Activated CD4-positive, alpha-beta T cell treated with anti-CD3 and anti-CD28 coated beads, Interleukin-2, amount 10 ng/mL, durations not matched to agents 7 days and 5 days (primary cell): ENCODE data around the gene MAPK4. TPM values are rescaled to one million over a fixed set of nuclear protein-coding genes. Genes with fewer than 3 reads are reported as not detected.

Experiments used
- CTCF ChIA-PET: fragments of 350-600 bp; sonication (Branson Sonifier 250); formaldehyde crosslinking; loops from one replicate; lab custom pipeline; 2021; ENCODE audit warnings: antibody characterized with exemption; lab: Charles Lee
- POLR2A ChIA-PET: fragments of 350-600 bp; sonication (Branson Sonifier 250); formaldehyde crosslinking; loops from one replicate; lab custom pipeline; 2021; ENCODE audit warnings: antibody characterized with exemption; lab: Charles Lee
- DNase-seq: peaks from one replicate; pipeline ENCODE4 v3.0.0-alpha.2; 2020
- H3K27ac Mint-ChIP-seq: one replicate; pipeline ENCODE4 v1.8.0; 2021; ENCODE audit warnings: mild to moderate bottlenecking, moderate library complexity, mixed read lengths
- H3K27me3 Mint-ChIP-seq: one replicate; pipeline ENCODE4 v1.8.0; 2021; ENCODE audit warnings: mixed read lengths
- H3K36me3 Mint-ChIP-seq: one replicate; pipeline ENCODE4 v1.8.0; 2021; ENCODE audit warnings: low read depth, mixed read lengths
- H3K4me1 Mint-ChIP-seq: one replicate; pipeline ENCODE4 v1.8.0; 2021; ENCODE audit warnings: mixed read lengths
- H3K4me3 Mint-ChIP-seq: one replicate; pipeline ENCODE4 v1.8.0; 2021; ENCODE audit warnings: mild to moderate bottlenecking, moderate library complexity, mixed read lengths
- H3K9me3 Mint-ChIP-seq: one replicate; pipeline ENCODE4 v1.8.0; 2021; ENCODE audit warnings: mixed read lengths
- total RNA-seq, 2 experiments: library from RNA; stranded (reverse); gene quantifications; one replicate each; pipeline ENCODE4 v1.2.3, GENCODE V29; 2021

MAPK4 gene
- total RNA-seq, 2 experiments from 2014 or later = not detected

- Mint-ChIP-seq H3K36me3 (no peaks in the 10 kb centered on the region), H3K4me1 (no peaks in the 10 kb centered on the region), H3K27me3 (no peaks in the 10 kb centered on the region), H3K27ac (no peak overlapping the region), H3K4me3 (no peak overlapping the region), H3K9me3 (no peaks in the 10 kb centered on the region)
- CTCF ChIA-PET = no interaction called here
- POLR2A ChIA-PET = no interaction called here
- DNase-seq = no peak
Observed at GRCh38 chr18:50653402-50654093, 93.7 kb downstream of the MAPK4 start.

- Mint-ChIP-seq H3K4me3 (no peak overlapping the region), H3K9me3 (no peaks in the 10 kb centered on the region), H3K27ac (no peak overlapping the region), H3K27me3 (no peaks in the 10 kb centered on the region), H3K36me3 (no peaks in the 10 kb centered on the region), H3K4me1 (no peaks in the 10 kb centered on the region)
- POLR2A ChIA-PET = no interaction called here
- DNase-seq = no peak
- CTCF ChIA-PET = no interaction called here
Observed at GRCh38 chr18:50654211-50654610, 94.3 kb downstream of the MAPK4 start.

GRCh38 chr18:50654658-50655550, 95.0 kb downstream of the MAPK4 start:
- CTCF ChIA-PET = no interaction called here

GRCh38 chr18:50656396-50656795, 96.5 kb downstream of the MAPK4 start:
- no peak for DNase-seq
- H3K4me3 Mint-ChIP-seq = no peak overlapping the region
- ChIA-PET POLR2A (no interaction called here), CTCF (no interaction called here)
- no peaks in the 10 kb centered on the region for H3K4me1 Mint-ChIP-seq
- H3K9me3 Mint-ChIP-seq = no peaks in the 10 kb centered on the region
- H3K27ac Mint-ChIP-seq = no peak overlapping the region
- no peaks in the 10 kb centered on the region for H3K36me3 Mint-ChIP-seq
- no peaks in the 10 kb centered on the region for H3K27me3 Mint-ChIP-seq

More at GRCh38 chr18:50654658-50655550, 95.0 kb downstream of the MAPK4 start:
- POLR2A ChIA-PET = no interaction called here
- H3K4me1 Mint-ChIP-seq = no peaks in the 10 kb centered on the region
- H3K27me3 Mint-ChIP-seq = no peaks in the 10 kb centered on the region
- no peak for DNase-seq
- H3K4me3 Mint-ChIP-seq = no peak overlapping the region
- no peaks in the 10 kb centered on the region for H3K9me3 Mint-ChIP-seq
- no peak overlapping the region for H3K27ac Mint-ChIP-seq
- no peaks in the 10 kb centered on the region for H3K36me3 Mint-ChIP-seq

GRCh38 chr18:50656841-50657470, 97.1 kb downstream of the MAPK4 start:
- no peaks in the 10 kb centered on the region for H3K36me3 Mint-ChIP-seq
- ChIA-PET CTCF (no interaction called here), POLR2A (no interaction called here)
- H3K4me1 Mint-ChIP-seq = no peaks in the 10 kb centered on the region
- peaks cover 2% of the 10 kb centered on the region for H3K9me3 Mint-ChIP-seq
- H3K27me3 Mint-ChIP-seq = no peaks in the 10 kb centered on the region
- DNase-seq = no peak
- H3K27ac Mint-ChIP-seq = no peak overlapping the region
- H3K4me3 Mint-ChIP-seq = no peak overlapping the region

- DNase-seq = no peak
- POLR2A ChIA-PET = no interaction called here
- Mint-ChIP-seq H3K4me1 (no peaks in the 10 kb centered on the region), H3K4me3 (no peak overlapping the region), H3K27ac (no peak overlapping the region), H3K27me3 (no peaks in the 10 kb centered on the region), H3K9me3 (peaks cover 11% of the 10 kb centered on the region), H3K36me3 (no peaks in the 10 kb centered on the region)
- CTCF ChIA-PET = interaction anchor here (1.5 kb wide), 1 partner anchor 13 kb away, joined by 3 read pairs; no protein-coding TSS in a partner anchor
Observed at GRCh38 chr18:50658601-50659000, 98.7 kb downstream of the MAPK4 start.

- H3K27me3 Mint-ChIP-seq = no peaks in the 10 kb centered on the region
- CTCF ChIA-PET = interaction anchor here (1.5 kb wide), 1 partner anchor 13 kb away, joined by 3 read pairs; no protein-coding TSS in a partner anchor
- peaks cover 11% of the 10 kb centered on the region for H3K9me3 Mint-ChIP-seq
- no peaks in the 10 kb centered on the region for H3K4me1 Mint-ChIP-seq
- POLR2A ChIA-PET = no interaction called here
- H3K36me3 Mint-ChIP-seq = no peaks in the 10 kb centered on the region
- DNase-seq = no peak
- no peak overlapping the region for H3K4me3 Mint-ChIP-seq
- H3K27ac Mint-ChIP-seq = no peak overlapping the region
Observed at GRCh38 chr18:50659091-50660003, 99.5 kb downstream of the MAPK4 start.

- H3K9me3 Mint-ChIP-seq = peaks cover 14% of the 10 kb centered on the region
- no peaks in the 10 kb centered on the region for H3K36me3 Mint-ChIP-seq
- ChIA-PET POLR2A (no interaction called here), CTCF (no interaction called here)
- no peak overlapping the region for H3K27ac Mint-ChIP-seq
- no peaks in the 10 kb centered on the region for H3K27me3 Mint-ChIP-seq
- H3K4me3 Mint-ChIP-seq = no peak overlapping the region
- DNase-seq = no peak
- no peaks in the 10 kb centered on the region for H3K4me1 Mint-ChIP-seq
Observed at GRCh38 chr18:50661013-50661412, 101.1 kb downstream of the MAPK4 start.

GRCh38 chr18:50662177-50662576, 102.3 kb downstream of the MAPK4 start:
- Mint-ChIP-seq H3K4me3 (no peak overlapping the region), H3K9me3 (peaks cover 14% of the 10 kb centered on the region), H3K4me1 (no peaks in the 10 kb centered on the region), H3K36me3 (no peaks in the 10 kb centered on the region), H3K27ac (no peak overlapping the region), H3K27me3 (no peaks in the 10 kb centered on the region)
- ChIA-PET CTCF (no interaction called here), POLR2A (interaction anchor here (0.7 kb wide), 1 partner anchor 256 kb away, joined by 6 read pairs; no protein-coding TSS in a partner anchor)
- no peak for DNase-seq

- CTCF ChIA-PET = no interaction called here
- no peak overlapping the region for H3K4me3 Mint-ChIP-seq
- H3K4me1 Mint-ChIP-seq = no peaks in the 10 kb centered on the region
- no peaks in the 10 kb centered on the region for H3K27me3 Mint-ChIP-seq
- no peak overlapping the region for H3K27ac Mint-ChIP-seq
- POLR2A ChIA-PET = interaction anchor here (0.7 kb wide), 1 partner anchor 256 kb away, joined by 6 read pairs; no protein-coding TSS in a partner anchor
- H3K36me3 Mint-ChIP-seq = no peaks in the 10 kb centered on the region
- DNase-seq = no peak
- H3K9me3 Mint-ChIP-seq = peaks cover 14% of the 10 kb centered on the region
Observed at GRCh38 chr18:50662775-50663383, 103.0 kb downstream of the MAPK4 start.

GRCh38 chr18:50663626-50664441, 103.9 kb downstream of the MAPK4 start:
- no peaks in the 10 kb centered on the region for H3K4me1 Mint-ChIP-seq
- no peak overlapping the region for H3K4me3 Mint-ChIP-seq
- ChIA-PET POLR2A (no interaction called here), CTCF (no interaction called here)
- no peak for DNase-seq
- H3K27me3 Mint-ChIP-seq = no peaks in the 10 kb centered on the region
- no peaks in the 10 kb centered on the region for H3K36me3 Mint-ChIP-seq
- H3K9me3 Mint-ChIP-seq = peaks cover 14% of the 10 kb centered on the region
- H3K27ac Mint-ChIP-seq = no peak overlapping the region
